Kidney (tissue), 14 donors: ENCODE data around the gene ESAM. TPM values are rescaled to one million over a fixed set of nuclear protein-coding genes. Genes with fewer than 3 reads are reported as not detected.

Experiments
- DNase-seq, 5 donors: peaks; one replicate each; pipeline ENCODE4 v3.0.0-alpha.2; 2013 to 2020
- FAIRE-seq: peaks from 2 replicates; lab custom pipeline; 2012; peaks lifted over from hg19 to GRCh38; lab: Jason Lieb, UNC
- H3K27ac ChIP-seq, 2 donors: one replicate each; pipeline ENCODE4 v1.7.0; 2013; ENCODE audit warnings: low read depth in 2 of 2, low read length in 2 of 2, inconsistent platforms in 1 of 2
- H3K27me3 ChIP-seq: one replicate; pipeline ENCODE4 v1.7.1; 2013; ENCODE audit warnings: low read length, inconsistent platforms; ENCODE audit not compliant: control insufficient read depth, insufficient read depth
- H3K36me3 ChIP-seq, 3 donors: one replicate each; pipeline versions ENCODE4 v1.7.0 to v1.7.1; 2013; ENCODE audit warnings: low read length in 3 of 3, control low read depth in 1 of 3, inconsistent platforms in 1 of 3; ENCODE audit not compliant: insufficient read depth in 3 of 3, control insufficient read depth in 2 of 3
- H3K4me1 ChIP-seq, 3 donors: one replicate each; pipeline versions ENCODE4 v1.7.0 to v1.7.1; 2013; ENCODE audit warnings: low read length in 3 of 3, inconsistent platforms in 1 of 3, low read depth in 1 of 3; ENCODE audit not compliant: control insufficient read depth in 2 of 3, insufficient read depth in 2 of 3
- H3K4me3 ChIP-seq, 3 donors: one replicate each; pipeline versions ENCODE4 v1.7.0 to v1.8.1; 2013; ENCODE audit warnings: low read length in 3 of 3, control low read depth in 1 of 3, inconsistent platforms in 1 of 3
- H3K9ac ChIP-seq, 3 donors: one replicate each; pipeline versions ENCODE4 v1.7.0 to v1.7.1; 2013; ENCODE audit warnings: low read length in 3 of 3, control low read depth in 1 of 3, inconsistent platforms in 1 of 3
- H3K9me3 ChIP-seq, 3 donors: one replicate each; pipeline versions ENCODE4 v1.7.0 to v1.7.1; 2013; ENCODE audit warnings: low read length in 3 of 3, control low read depth in 1 of 3, inconsistent platforms in 1 of 3; ENCODE audit not compliant: control insufficient read depth in 2 of 3, insufficient read depth in 1 of 3
- intact Hi-C: fragments of 100-400 bp; cut with DNase I; formaldehyde crosslinking; loops from one replicate; pipeline ENCODE4 v1.11.1; 2022
- polyA plus RNA-seq: library from polyadenylated mRNA; stranded (reverse); fragments of 350-450 nt; fragmentation: Illumina TruSeq; extraction: RNeasy Lipid Tissue Mini Kit (QIAGEN cat#74804); gene quantifications from one replicate; pipeline ENCODE4 v1.2.3, GENCODE V29; 2014; ENCODE audit warnings: low read depth, low replicate concordance; ENCODE audit not compliant: insufficient read depth
- total RNA-seq: library from RNA; stranded (reverse); fragmentation: NEBNext Ultra II Directional; extraction: Animal tissue kit (Norgen Biotek cat#: 25700); gene quantifications from one replicate; pipeline ENCODE4 v1.2.1, GENCODE V29; 2021
- TF ChIP-seq, protein P1 (sequence below): IDR thresholded peaks from 3 replicates; pipeline ENCODE4 v1.5.1; 2012; ENCODE audit warnings: mild to moderate bottlenecking, moderate library complexity, borderline replicate concordance; ENCODE audit not compliant: insufficient read depth; ENCODE audit errors: extremely low read depth
- donor health status: control.
- donor health status: control.
- donor health status: control.
- donor health status: control.
- donor health status: control.
- donor health status: DM: yes; HTN: yes; CAD: no.
- donor health status: Normal renal cell carcinoma (clear cell type).

ESAM gene
- total and polyA plus RNA-seq, 2 donors from 2014 or later, result 63.0 to 85.8 TPM

DNA sequence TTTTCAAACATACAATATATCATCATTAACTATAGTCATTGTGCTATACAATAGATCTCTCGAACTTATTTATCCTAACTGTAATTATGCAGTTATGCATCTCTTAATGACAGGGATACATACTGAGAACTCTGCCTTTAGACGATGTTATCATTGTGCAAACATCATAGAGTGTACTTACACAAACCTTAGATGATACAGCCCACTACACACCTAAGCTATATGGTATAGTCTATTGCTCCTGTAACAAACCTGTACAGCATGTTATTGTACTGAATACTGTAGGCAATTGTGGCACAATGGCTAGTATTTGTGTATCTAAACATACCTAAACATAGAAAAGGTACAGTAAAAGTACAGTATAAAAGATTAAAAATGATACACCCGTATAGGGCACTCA, 49.7 kb downstream of the ESAM start:
- H3K27ac ChIP-seq, result no peak overlapping the region
- no peaks in the 10 kb centered on the region for H3K9me3 ChIP-seq
- no peaks in the 10 kb centered on the region for H3K36me3 ChIP-seq
- no peak overlapping the region for H3K9ac ChIP-seq
- FAIRE-seq (no peak), DNase-seq (no peak)
- TF ChIP-seq, protein P1, sequence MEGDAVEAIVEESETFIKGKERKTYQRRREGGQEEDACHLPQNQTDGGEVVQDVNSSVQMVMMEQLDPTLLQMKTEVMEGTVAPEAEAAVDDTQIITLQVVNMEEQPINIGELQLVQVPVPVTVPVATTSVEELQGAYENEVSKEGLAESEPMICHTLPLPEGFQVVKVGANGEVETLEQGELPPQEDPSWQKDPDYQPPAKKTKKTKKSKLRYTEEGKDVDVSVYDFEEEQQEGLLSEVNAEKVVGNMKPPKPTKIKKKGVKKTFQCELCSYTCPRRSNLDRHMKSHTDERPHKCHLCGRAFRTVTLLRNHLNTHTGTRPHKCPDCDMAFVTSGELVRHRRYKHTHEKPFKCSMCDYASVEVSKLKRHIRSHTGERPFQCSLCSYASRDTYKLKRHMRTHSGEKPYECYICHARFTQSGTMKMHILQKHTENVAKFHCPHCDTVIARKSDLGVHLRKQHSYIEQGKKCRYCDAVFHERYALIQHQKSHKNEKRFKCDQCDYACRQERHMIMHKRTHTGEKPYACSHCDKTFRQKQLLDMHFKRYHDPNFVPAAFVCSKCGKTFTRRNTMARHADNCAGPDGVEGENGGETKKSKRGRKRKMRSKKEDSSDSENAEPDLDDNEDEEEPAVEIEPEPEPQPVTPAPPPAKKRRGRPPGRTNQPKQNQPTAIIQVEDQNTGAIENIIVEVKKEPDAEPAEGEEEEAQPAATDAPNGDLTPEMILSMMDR, result no peak
- H3K27me3 ChIP-seq, result no peaks in the 10 kb centered on the region
- no peak overlapping the region for H3K4me3 ChIP-seq
- intact Hi-C loops, result no loop called here
- no peaks in the 10 kb centered on the region for H3K4me1 ChIP-seq

DNA sequence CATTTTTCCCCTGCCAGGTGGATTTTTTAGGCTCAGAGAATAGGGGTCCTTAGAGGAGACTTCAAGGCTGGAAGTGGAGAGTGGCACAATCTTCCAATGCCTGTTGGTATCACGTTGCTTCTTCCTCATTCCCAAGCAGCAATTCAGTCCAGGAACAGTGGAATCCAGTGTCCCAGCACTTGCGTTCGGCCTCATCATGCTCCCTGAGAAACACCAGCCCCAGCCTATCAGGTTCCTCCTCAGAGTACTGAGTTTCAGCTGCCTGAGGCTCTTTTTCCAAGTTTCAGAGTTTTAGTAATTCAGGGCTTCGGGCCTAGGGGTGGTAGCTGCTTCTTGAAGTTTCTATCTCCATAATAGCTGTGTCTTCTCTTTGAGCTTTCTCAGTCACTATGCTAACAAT, 54.3 kb downstream of the ESAM start:
- Histone ChIP-seq H3K9ac (no peak overlapping the region), H3K27me3 (no peaks in the 10 kb centered on the region), H3K36me3 (no peaks in the 10 kb centered on the region), H3K4me1 (no peaks in the 10 kb centered on the region), H3K9me3 (no peaks in the 10 kb centered on the region), H3K4me3 (no peak overlapping the region), H3K27ac (no peak overlapping the region)
- no peak for DNase-seq
- TF ChIP-seq, protein P1, result no peak
- no peak for FAIRE-seq
- intact Hi-C loops, result no loop called here

Other genes with a start within 250 kb of the ESAM start
- gene OR8B12, start 218.6 kb downstream of the ESAM start, total RNA-seq, result not detected
- gene OR8B12, start 218.6 kb downstream of the ESAM start, polyA plus RNA-seq, result not detected
- gene OR8A1, start 192.3 kb downstream of the ESAM start, total RNA-seq, result not detected
- not detected for gene OR8A1, start 192.3 kb downstream of the ESAM start, polyA plus RNA-seq
- not detected for gene PANX3, start 150.9 kb downstream of the ESAM start, total RNA-seq
- gene PANX3, start 150.9 kb downstream of the ESAM start, polyA plus RNA-seq, result not detected
- gene TBRG1, start 139.4 kb downstream of the ESAM start, total RNA-seq, result 35.6 TPM
- 23.3 TPM for gene TBRG1, start 139.4 kb downstream of the ESAM start, polyA plus RNA-seq
- gene SIAE, start 88.6 kb downstream of the ESAM start, total RNA-seq, result 59.7 TPM
- gene SIAE, start 88.6 kb downstream of the ESAM start, polyA plus RNA-seq, result 53.2 TPM
- gene SPA17, start 88.4 kb downstream of the ESAM start, total RNA-seq, result 10.7 TPM
- 23.7 TPM for gene SPA17, start 88.4 kb downstream of the ESAM start, polyA plus RNA-seq
- 17.9 TPM for gene NRGN, start 22.3 kb downstream of the ESAM start, total RNA-seq
- gene NRGN, start 22.3 kb downstream of the ESAM start, polyA plus RNA-seq, result 55.9 TPM
- gene VSIG2, start 10.0 kb downstream of the ESAM start, total RNA-seq, result 3.9 TPM
- 11.7 TPM for gene VSIG2, start 10.0 kb downstream of the ESAM start, polyA plus RNA-seq
- 16.4 TPM for gene MSANTD2, start 38.1 kb upstream of the ESAM start, total RNA-seq
- gene MSANTD2, start 38.1 kb upstream of the ESAM start, polyA plus RNA-seq, result 6.5 TPM
- 12.3 TPM for gene ROBO3, start 103.1 kb upstream of the ESAM start, total RNA-seq
- 8.7 TPM for gene ROBO3, start 103.1 kb upstream of the ESAM start, polyA plus RNA-seq
- 29.5 TPM for gene ROBO4, start 135.6 kb upstream of the ESAM start, total RNA-seq
- gene ROBO4, start 135.6 kb upstream of the ESAM start, polyA plus RNA-seq, result 12.8 TPM
- gene HEPN1, start 157.0 kb upstream of the ESAM start, total RNA-seq, result not detected
- gene HEPN1, start 157.0 kb upstream of the ESAM start, polyA plus RNA-seq, result not detected
- gene HEPACAM, start 173.8 kb upstream of the ESAM start, total RNA-seq, result not detected
- 0.30 TPM for gene HEPACAM, start 173.8 kb upstream of the ESAM start, polyA plus RNA-seq
- 1.5 TPM for gene CCDC15, start 191.9 kb upstream of the ESAM start, total RNA-seq
- 0.22 TPM for gene CCDC15, start 191.9 kb upstream of the ESAM start, polyA plus RNA-seq